ENCODE measurements around the gene USP47.

The USP47 gene

DNA sequence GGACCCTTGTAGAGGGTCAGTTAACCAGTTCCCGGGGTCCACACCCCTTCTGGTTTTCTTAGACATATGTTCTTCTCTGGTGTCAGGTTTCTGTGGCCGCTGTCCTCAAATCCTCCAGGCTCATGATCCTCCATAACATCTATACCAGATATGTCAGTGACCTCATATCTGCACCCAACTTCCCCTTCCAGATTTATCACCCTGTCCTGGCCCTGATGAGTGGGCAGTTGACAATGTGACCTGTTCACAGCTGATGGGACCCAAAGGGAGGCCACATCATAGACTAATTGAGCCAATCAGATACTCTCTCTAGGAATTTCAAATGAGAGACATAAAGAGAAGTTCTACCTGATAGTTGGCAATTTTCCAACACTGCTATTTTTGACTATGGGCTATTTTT, 161.6 kb downstream of the USP47 start:
- H3K4me1 ChIP-seq (ENCODE audit: control insufficient read depth, insufficient read depth, low read length) = peaks cover 3% of the 10 kb centered on the region; the same call in 1 of the 2 replicates
- H3K27ac ChIP-seq (ENCODE audit: low read length) = no peak overlapping the region
- DNase-seq (ENCODE audit: low read depth, low spot score) = no peak
- WGBS (ENCODE audit: insufficient coverage, insufficient read length) = no CpG with 5 or more reads among the region's 2 CpGs
- H3K27me3 ChIP-seq (ENCODE audit: control insufficient read depth, insufficient read depth, low read length) = no peaks in the 10 kb centered on the region
- H3K9me3 ChIP-seq (ENCODE audit: control insufficient read depth, insufficient read depth, low read length) = no peaks in the 10 kb centered on the region
- no peak overlapping the region for H3K4me3 ChIP-seq (ENCODE audit: low read length)
- no peaks in the 10 kb centered on the region; the same call in 1 of the 2 replicates for H3K36me3 ChIP-seq (ENCODE audit: control insufficient read depth, insufficient read depth, low read length)

- H3K27me3 ChIP-seq (ENCODE audit: control insufficient read depth, insufficient read depth, low read length) = no peaks in the 10 kb centered on the region
- no peaks in the 10 kb centered on the region for H3K9me3 ChIP-seq (ENCODE audit: control insufficient read depth, insufficient read depth, low read length)
- H3K36me3 ChIP-seq (ENCODE audit: control insufficient read depth, insufficient read depth, low read length) = no peaks in the 10 kb centered on the region; the same call in 1 of the 2 replicates
- H3K4me1 ChIP-seq (ENCODE audit: control insufficient read depth, insufficient read depth, low read length) = peaks cover 3% of the 10 kb centered on the region; the same call in 1 of the 2 replicates
- H3K4me3 ChIP-seq (ENCODE audit: low read length) = no peak overlapping the region
- WGBS (ENCODE audit: insufficient coverage, insufficient read length) = no CpG with 5 or more reads among the region's 4 CpGs
- no peak overlapping the region for H3K27ac ChIP-seq (ENCODE audit: low read length)
- no peak for DNase-seq (ENCODE audit: low read depth, low spot score)
Measured at GRCh38 chr11:12003815-12004214, 162.0 kb downstream of the USP47 start.

DNA sequence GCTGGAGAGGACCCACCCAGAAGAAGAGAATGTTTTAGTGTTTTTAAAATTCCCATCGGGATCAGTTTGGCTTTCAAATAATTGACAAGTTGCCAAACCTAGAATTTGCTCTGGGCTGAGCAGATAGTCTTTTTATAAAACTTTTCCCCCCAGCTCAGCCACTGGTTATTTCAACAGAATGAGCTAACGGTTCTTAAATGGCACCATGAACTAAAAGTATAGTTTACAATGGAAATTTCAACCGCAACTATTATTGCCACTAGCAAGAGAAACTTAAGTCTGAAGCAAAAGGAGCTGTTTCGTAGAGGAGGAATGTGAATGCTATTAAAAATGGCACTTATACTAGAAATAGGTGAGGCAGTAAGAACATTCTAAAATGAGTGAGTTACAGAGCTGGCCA, 163.3 kb downstream of the USP47 start:
- Histone ChIP-seq H3K9me3 (ENCODE audit: control insufficient read depth, insufficient read depth, low read length) (no peaks in the 10 kb centered on the region), H3K36me3 (ENCODE audit: control insufficient read depth, insufficient read depth, low read length) (no peaks in the 10 kb centered on the region; the same call in 1 of the 2 replicates), H3K4me3 (ENCODE audit: low read length) (no peak overlapping the region), H3K27me3 (ENCODE audit: control insufficient read depth, insufficient read depth, low read length) (no peaks in the 10 kb centered on the region), H3K4me1 (ENCODE audit: control insufficient read depth, insufficient read depth, low read length) (peaks cover 8% of the 10 kb centered on the region), H3K27ac (ENCODE audit: low read length) (no peak overlapping the region)
- WGBS (ENCODE audit: insufficient coverage, insufficient read length) = no CpG with 5 or more reads among the region's 4 CpGs
- no peak for DNase-seq (ENCODE audit: low read depth, low spot score)

- Histone ChIP-seq H3K9me3 (ENCODE audit: control insufficient read depth, insufficient read depth, low read length) (no peaks in the 10 kb centered on the region), H3K4me3 (ENCODE audit: low read length) (no peak overlapping the region), H3K27me3 (ENCODE audit: control insufficient read depth, insufficient read depth, low read length) (no peaks in the 10 kb centered on the region), H3K27ac (ENCODE audit: low read length) (no peak overlapping the region), H3K36me3 (ENCODE audit: control insufficient read depth, insufficient read depth, low read length) (no peaks in the 10 kb centered on the region; the same call in 1 of the 2 replicates), H3K4me1 (ENCODE audit: control insufficient read depth, insufficient read depth, low read length) (peaks cover 9% of the 10 kb centered on the region)
- no peak for DNase-seq (ENCODE audit: low read depth, low spot score)
- WGBS (ENCODE audit: insufficient coverage, insufficient read length) = no CpG with 5 or more reads among the region's 1 CpG
Measured at GRCh38 chr11:12005476-12005875, 163.7 kb downstream of the USP47 start.

DNA sequence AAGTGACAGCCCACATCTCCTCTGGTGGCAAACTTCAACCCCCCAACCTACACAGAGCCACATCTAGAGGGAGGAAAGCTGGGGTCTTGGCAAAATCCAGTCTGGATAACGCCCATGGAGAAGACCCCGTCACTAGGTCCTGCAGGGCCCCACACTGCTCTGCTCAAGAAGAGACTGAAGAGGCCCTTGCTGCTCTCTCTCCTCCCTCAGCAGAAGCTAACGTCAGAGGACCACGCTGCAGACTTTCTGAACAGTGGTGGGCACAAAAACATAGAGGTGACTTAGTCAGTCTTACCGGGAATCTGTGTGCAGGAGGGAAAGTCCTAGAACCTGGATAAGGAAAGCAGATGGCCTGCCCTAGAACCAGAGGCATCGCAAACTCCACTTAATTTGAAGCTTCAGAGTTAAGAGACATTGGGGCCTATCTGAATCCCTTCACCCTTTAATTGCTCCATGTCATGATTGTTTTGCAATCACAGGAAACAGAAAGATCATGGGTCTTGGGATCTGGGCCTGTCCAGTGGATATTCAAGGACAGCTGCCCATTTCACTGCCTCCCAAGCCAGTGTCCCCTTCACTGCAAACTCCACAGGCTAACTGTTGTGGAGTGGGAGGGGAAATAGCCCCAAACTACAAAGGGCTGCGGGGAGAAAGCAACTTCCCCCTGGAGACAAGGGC, 164.9 kb downstream of the USP47 start:
- H3K4me1 ChIP-seq (ENCODE audit: control insufficient read depth, insufficient read depth, low read length) = peaks cover 9% of the 10 kb centered on the region
- no peaks in the 10 kb centered on the region for H3K9me3 ChIP-seq (ENCODE audit: control insufficient read depth, insufficient read depth, low read length)
- no peak overlapping the region for H3K27ac ChIP-seq (ENCODE audit: low read length)
- no peak for DNase-seq (ENCODE audit: low read depth, low spot score)
- no peak overlapping the region for H3K4me3 ChIP-seq (ENCODE audit: low read length)
- WGBS (ENCODE audit: insufficient coverage, insufficient read length) = no CpG with 5 or more reads among the region's 7 CpGs
- H3K36me3 ChIP-seq (ENCODE audit: control insufficient read depth, insufficient read depth, low read length) = no peaks in the 10 kb centered on the region; the same call in 1 of the 2 replicates
- H3K27me3 ChIP-seq (ENCODE audit: control insufficient read depth, insufficient read depth, low read length) = no peaks in the 10 kb centered on the region

DNA sequence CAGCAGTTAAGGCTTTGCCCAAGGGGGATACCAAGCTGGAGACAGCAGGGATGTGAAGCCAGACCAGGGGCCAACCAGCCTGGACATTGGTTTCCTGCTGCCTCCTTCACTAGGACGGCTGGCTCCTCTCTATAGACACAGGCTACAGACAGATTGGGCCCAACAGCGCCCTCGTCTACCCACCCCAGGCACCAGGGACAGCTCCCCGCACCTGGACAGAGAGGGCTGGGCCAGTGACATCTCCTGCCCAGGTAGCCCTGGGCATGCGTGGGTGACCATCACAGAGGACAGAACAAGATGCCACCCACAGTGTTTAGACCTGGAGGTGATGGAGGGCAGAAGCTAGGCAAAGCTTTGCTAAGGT, 165.4 kb downstream of the USP47 start:
- Histone ChIP-seq H3K4me1 (ENCODE audit: control insufficient read depth, insufficient read depth, low read length) (peaks cover 9% of the 10 kb centered on the region), H3K4me3 (ENCODE audit: low read length) (no peak overlapping the region), H3K36me3 (ENCODE audit: control insufficient read depth, insufficient read depth, low read length) (no peaks in the 10 kb centered on the region), H3K27ac (ENCODE audit: low read length) (no peak overlapping the region), H3K27me3 (ENCODE audit: control insufficient read depth, insufficient read depth, low read length) (no peaks in the 10 kb centered on the region), H3K9me3 (ENCODE audit: control insufficient read depth, insufficient read depth, low read length) (no peaks in the 10 kb centered on the region)
- no CpG with 5 or more reads among the region's 5 CpGs for WGBS (ENCODE audit: insufficient coverage, insufficient read length)
- DNase-seq (ENCODE audit: low read depth, low spot score) = no peak

DNA sequence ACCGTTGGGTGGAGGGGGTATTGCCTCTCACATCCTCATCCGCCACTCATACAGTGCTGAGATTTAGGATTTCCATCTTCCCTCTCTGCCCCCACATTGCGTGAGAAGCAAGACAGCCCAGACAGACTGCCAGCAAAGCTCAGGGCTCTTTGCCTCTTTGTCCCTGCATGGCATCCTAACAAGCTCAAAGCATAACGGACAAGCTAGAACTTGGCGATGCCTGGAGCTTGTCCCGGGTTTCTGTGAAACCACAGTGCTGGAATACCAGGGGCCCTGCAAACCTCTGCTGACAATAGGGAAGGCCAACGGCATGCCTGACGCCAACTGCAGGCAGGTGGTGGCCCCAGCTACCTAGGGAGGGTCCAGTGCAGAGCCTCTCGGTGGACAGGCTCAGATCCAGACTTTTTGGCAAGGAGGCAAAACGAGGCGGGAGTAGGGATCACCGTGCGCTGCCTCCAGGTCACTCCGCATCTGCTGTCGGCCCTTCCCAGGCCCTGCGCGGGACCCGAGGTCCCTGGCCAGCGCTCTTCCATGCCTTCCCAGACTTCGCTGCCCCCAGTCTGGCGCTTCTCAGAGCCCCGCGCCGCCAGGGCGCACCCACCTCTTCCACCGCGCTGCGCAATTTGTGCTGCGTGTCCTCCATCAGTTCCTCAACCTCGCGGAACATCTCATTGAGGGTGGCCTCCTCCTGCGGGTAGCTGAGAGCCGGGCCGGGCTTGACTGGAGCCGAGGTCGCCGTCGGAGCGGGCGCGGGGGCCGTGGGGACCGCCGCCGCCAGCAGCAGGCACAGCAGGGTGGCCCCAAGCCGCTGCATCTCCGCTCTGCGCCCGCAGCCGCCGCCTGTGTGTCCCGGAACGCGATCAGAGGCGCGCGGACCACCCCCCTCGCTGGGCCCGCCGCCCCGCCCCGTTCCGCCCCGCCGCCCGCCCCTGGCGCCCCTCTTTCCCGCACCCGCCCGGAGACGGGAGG, 166.3 kb downstream of the USP47 start, which contains the start of gene DKK3:
Gene DKK3 (minus strand): TSS at position 858 of the 969 bp plus-strand sequence. CDS start 44 bp downstream, at position 814.
- WGBS (ENCODE audit: insufficient coverage, insufficient read length) = no CpG with 5 or more reads among the region's 71 CpGs

More for the DNA sequence above, 166.3 kb downstream of the USP47 start, which contains the start of gene DKK3:
- Histone ChIP-seq H3K4me3 (ENCODE audit: low read length) (peak within 1 kb of the TSS; percentile 57; the same call in 1 of the 2 replicates), H3K27me3 (ENCODE audit: control insufficient read depth, insufficient read depth, low read length) (no peaks in the 10 kb centered on the region), H3K4me1 (ENCODE audit: control insufficient read depth, insufficient read depth, low read length) (peaks cover 9% of the 10 kb centered on the region), H3K27ac (ENCODE audit: low read length) (no peak within 1 kb of the TSS), H3K36me3 (ENCODE audit: control insufficient read depth, insufficient read depth, low read length) (no peaks in the 10 kb centered on the region), H3K9me3 (ENCODE audit: control insufficient read depth, insufficient read depth, low read length) (no peaks in the 10 kb centered on the region)
- DNase-seq (ENCODE audit: low read depth, low spot score) = no peak

Measured in iPS DF 6.9 (cell line).